IMR-90 (cell line): ENCODE results near the gene ZNF583. TPM values are rescaled to one million over a fixed set of nuclear protein-coding genes. Genes with fewer than 3 reads are reported as not detected.

Source experiments
- ATAC-seq: fragments of 200-7000 bp; cut with Tn5 transposase; 2 replicates; pipeline ENCODE4 v1.9.1; 2020; ENCODE audit warnings: low read depth, mild to moderate bottlenecking, moderate library complexity
- BruUV-seq: library from RNA; stranded (reverse); fragments of 400-500 nt; replicated peaks from 2 replicates; lab custom pipeline; 2021; lab: Mats Ljungman, UMichigan
- CTCF ChIA-PET: fragments of 300-600 bp; formaldehyde crosslinking; extraction: SDS; loops from one replicate; lab custom pipeline; 2021; ENCODE audit warnings: antibody characterized with exemption; lab: Yijun Ruan, JAX
- POLR2A ChIA-PET: fragments of 300-600 bp; sonication (Branson Sonifier 250); formaldehyde crosslinking; loops from one replicate; lab custom pipeline; 2022; ENCODE audit warnings: antibody characterized with exemption; ENCODE audit not compliant: unreplicated experiment; lab: Charles Lee
- DNase-seq: peaks from one replicate; pipeline ENCODE4 v3.0.0; 2013
- H2AFZ ChIP-seq: replicated peaks from 2 replicates; pipeline ENCODE3; 2013; ENCODE audit warnings: low read length, mild to moderate bottlenecking; ENCODE audit not compliant: poor library complexity
- H2AK5ac ChIP-seq: 2 replicates; pipeline ENCODE4 v1.6.1; 2013; ENCODE audit warnings: low read depth, low read length, inconsistent platforms
- H2AK9ac ChIP-seq: replicated peaks from 2 replicates; pipeline ENCODE3; 2013; ENCODE audit warnings: mild to moderate bottlenecking, low read depth, low read length, moderate library complexity; ENCODE audit not compliant: poor library complexity
- H2BK120ac ChIP-seq: 2 replicates; pipeline ENCODE4 v1.6.1; 2013; ENCODE audit warnings: low read depth, low read length, inconsistent platforms
- H2BK15ac ChIP-seq: 3 replicates; pipeline ENCODE4 v1.6.1; 2013; ENCODE audit warnings: low read depth, low read length, inconsistent platforms
- H2BK20ac ChIP-seq: 2 replicates; pipeline ENCODE4 v1.6.1; 2013; ENCODE audit warnings: low read depth, mild to moderate bottlenecking, inconsistent platforms, low read length, moderate library complexity
- H2BK5ac ChIP-seq: 2 replicates; pipeline ENCODE4 v1.6.1; 2013; ENCODE audit warnings: mild to moderate bottlenecking, low read depth, low read length, inconsistent platforms; ENCODE audit not compliant: poor library complexity, severe bottlenecking
- H3K14ac ChIP-seq: replicated peaks from 2 replicates; pipeline ENCODE4 v1.6.1; 2013; ENCODE audit warnings: low read depth, low read length, inconsistent platforms
- H3K18ac ChIP-seq: 2 replicates; pipeline ENCODE4 v1.6.1; 2013; ENCODE audit warnings: low read depth, low read length, control low read depth
- H3K23ac ChIP-seq: 2 replicates; pipeline ENCODE4 v1.6.1; 2013; ENCODE audit warnings: low read depth, low read length, inconsistent platforms
- H3K27ac ChIP-seq: 2 replicates; pipeline ENCODE4 v1.5.1; 2013; ENCODE audit warnings: mild to moderate bottlenecking, control low read depth, low read length; ENCODE audit not compliant: insufficient read depth
- H3K27me3 ChIP-seq: 2 replicates; pipeline ENCODE4 v1.6.1; 2013; ENCODE audit warnings: low read length; ENCODE audit not compliant: control insufficient read depth, insufficient read depth
- H3K36me3 ChIP-seq: 2 replicates; pipeline ENCODE4 v1.6.1; 2013; ENCODE audit warnings: low read length, mixed read lengths; ENCODE audit not compliant: control insufficient read depth, insufficient read depth
- H3K4ac ChIP-seq: 2 replicates; pipeline ENCODE4 v1.6.1; 2013; ENCODE audit warnings: low read depth, low read length, inconsistent platforms
- H3K4me1 ChIP-seq: 2 replicates; pipeline ENCODE4 v1.6.1; 2013; ENCODE audit warnings: low read length, mixed read lengths; ENCODE audit not compliant: control insufficient read depth, insufficient read depth
- H3K4me2 ChIP-seq: 2 replicates; pipeline ENCODE4 v1.6.1; 2013; ENCODE audit warnings: low read depth, mild to moderate bottlenecking, control low read depth, low read length, moderate library complexity
- H3K4me3 ChIP-seq: 2 replicates; pipeline ENCODE4 v1.5.1; 2013; ENCODE audit warnings: low read depth, mild to moderate bottlenecking, control low read depth, low read length, moderate library complexity; ENCODE audit not compliant: insufficient read depth
- H3K56ac ChIP-seq: 2 replicates; pipeline ENCODE4 v1.6.1; 2013; ENCODE audit warnings: low read length, inconsistent platforms; ENCODE audit not compliant: insufficient read depth; ENCODE audit errors: extremely low read depth
- H3K79me1 ChIP-seq, 2 experiments: 2 replicates each; pipeline ENCODE4 v1.6.1; 2013; ENCODE audit warnings: low read length in 2 of 2, inconsistent platforms in 1 of 2, low read depth in 1 of 2
- H3K9ac ChIP-seq: 2 replicates; pipeline ENCODE4 v1.6.1; 2013; ENCODE audit warnings: low read depth, low read length, control low read depth
- H3K9me1 ChIP-seq: 2 replicates; pipeline ENCODE4 v1.6.1; 2013; ENCODE audit warnings: low read length, inconsistent platforms; ENCODE audit not compliant: insufficient read depth
- H3K9me3 ChIP-seq: 2 replicates; pipeline ENCODE4 v1.6.1; 2013; ENCODE audit warnings: low read length; ENCODE audit not compliant: control insufficient read depth, insufficient read depth
- H4K20me1 ChIP-seq: 2 replicates; pipeline ENCODE4 v1.6.1; 2013; ENCODE audit warnings: low read length, inconsistent platforms; ENCODE audit not compliant: insufficient read depth
- H4K5ac ChIP-seq: 2 replicates; pipeline ENCODE4 v1.6.1; 2013; ENCODE audit warnings: mild to moderate bottlenecking, low read depth, low read length, control low read depth
- H4K8ac ChIP-seq, 2 experiments: 2 replicates each; pipeline ENCODE4 v1.6.1; 2013; ENCODE audit warnings: low read depth in 2 of 2, low read length in 2 of 2, control low read depth in 1 of 2, inconsistent platforms in 1 of 2
- H4K91ac ChIP-seq: 2 replicates; pipeline ENCODE4 v1.6.1; 2013; ENCODE audit warnings: low read depth, low read length, inconsistent platforms; ENCODE audit not compliant: insufficient read depth
- BHLHE40 ChIP-seq: fragments of 150-350 bp; IDR thresholded peaks from 2 replicates; pipeline ENCODE4 v1.6.1; 2016; ENCODE audit warnings: mild to moderate bottlenecking, low read depth, low read length
- CEBPB ChIP-seq: IDR thresholded peaks from 2 replicates; pipeline ENCODE4 v1.6.1; 2012; ENCODE audit warnings: low read depth, low read length, improper control_type of control experiment
- CHD1 ChIP-seq: IDR thresholded peaks from 2 replicates; pipeline ENCODE4 v1.6.1; 2012; ENCODE audit warnings: low read depth, low read length, improper control_type of control experiment
- CTCF ChIP-seq: conservative IDR thresholded peaks from 2 replicates; pipeline ENCODE4 v1.5.1; 2012; ENCODE audit warnings: mild to moderate bottlenecking, low read depth, low read length, improper control_type of control experiment
- ELK1 ChIP-seq: fragments of 150-350 bp; IDR thresholded peaks from 2 replicates; pipeline ENCODE4 v1.6.1; 2016; ENCODE audit warnings: low read depth, mild to moderate bottlenecking, low read length, moderate library complexity, borderline replicate concordance
- FOS ChIP-seq: fragments of 150-350 bp; IDR thresholded peaks from 2 replicates; pipeline ENCODE4 v1.6.1; 2016; ENCODE audit warnings: low read depth, low read length
- MAFK ChIP-seq: IDR thresholded peaks from 2 replicates; pipeline ENCODE4 v1.6.1; 2012; ENCODE audit warnings: low read depth, low read length, improper control_type of control experiment
- MAZ ChIP-seq: IDR thresholded peaks from 2 replicates; pipeline ENCODE4 v1.6.1; 2012; ENCODE audit warnings: low read depth, mild to moderate bottlenecking, low read length, improper control_type of control experiment, moderate library complexity, borderline replicate concordance
- MXI1 ChIP-seq: IDR thresholded peaks from 2 replicates; pipeline ENCODE4 v1.6.1; 2012; ENCODE audit warnings: low read depth, mild to moderate bottlenecking, low read length, moderate library complexity, borderline replicate concordance
- NFE2L2 ChIP-seq: fragments of 150-350 bp; IDR thresholded peaks from 2 replicates; pipeline ENCODE4 v1.6.1; 2016; ENCODE audit warnings: low read depth, mild to moderate bottlenecking, low read length
- POLR2A ChIP-seq: IDR thresholded peaks from 2 replicates; pipeline ENCODE4 v1.6.1; 2012; ENCODE audit warnings: mild to moderate bottlenecking, low read depth, low read length
- RAD21 ChIP-seq: IDR thresholded peaks from 2 replicates; pipeline ENCODE4 v1.6.1; 2012; ENCODE audit warnings: low read length, improper control_type of control experiment
- RCOR1 ChIP-seq: IDR thresholded peaks from 2 replicates; pipeline ENCODE4 v1.6.1; 2012; ENCODE audit warnings: mild to moderate bottlenecking, low read length, improper control_type of control experiment; ENCODE audit not compliant: insufficient replicate concordance
- RFX5 ChIP-seq: IDR thresholded peaks from 2 replicates; pipeline ENCODE4 v1.8.0; 2012; ENCODE audit warnings: low read depth, mild to moderate bottlenecking, low read length, moderate library complexity
- SMC3 ChIP-seq: fragments of 150-350 bp; IDR thresholded peaks from 2 replicates; pipeline ENCODE4 v1.6.1; 2016; ENCODE audit warnings: low read depth, mild to moderate bottlenecking, antibody characterized with exemption, low read length, moderate library complexity
- USF2 ChIP-seq: fragments of 150-350 bp; IDR thresholded peaks from 2 replicates; pipeline ENCODE4 v1.6.1; 2017; ENCODE audit warnings: mild to moderate bottlenecking, antibody characterized with exemption, low read length, low read depth
- WGBS, 2 experiments: methylation state at CpG; one replicate each; pipeline versions ENCODE4 v1.1.5 to v1.1.7; 2013; ENCODE audit warnings: missing lambda C conversion rate in 2 of 2; ENCODE audit not compliant: insufficient read length in 1 of 2; ENCODE audit errors: extremely low coverage in 2 of 2; 5-methylcytosine and 5-hydroxymethylcytosine counted together
- dilution Hi-C: fragments of 300-500 bp; cut with HindIII; formaldehyde crosslinking; loops from one replicate; pipeline ENCODE4 v1.14.3; 2018; ENCODE audit warnings: low sequenced_read_pairs; ENCODE audit not compliant: unreplicated experiment
- in situ Hi-C: fragments of 300-500 bp; cut with MboI; formaldehyde crosslinking; loops from 3 replicates; pipeline ENCODE4 v1.14.3; 2019; ENCODE audit warnings: low sequenced_read_pairs, inconsistent platforms, mixed read lengths
- intact Hi-C: fragments of 100-400 bp; cut with micrococcal nuclease; formaldehyde crosslinking; loops from 2 replicates; pipeline ENCODE4 v1.10.0; 2022
- polyA plus RNA-seq, 3 experiments: library from polyadenylated mRNA; depleted of rRNA; stranded (reverse); fragments of >200 nt; gene quantifications; 2 replicates each; pipeline ENCODE4 v1.2.3, GENCODE V29; 2012; ENCODE audit warnings: low replicate concordance in 1 of 3
- total RNA-seq: library from RNA; depleted of rRNA; stranded (reverse); fragments of >200 nt; gene quantifications from 2 replicates; pipeline ENCODE4 v1.2.3, GENCODE V29; 2012

ZNF583 gene
- total and polyA plus RNA-seq, 2 of the 4 experiments (the other 2 are of a cell fraction) = 2.8 to 5.4 TPM

- dilution Hi-C loops = no loop called here
- in situ Hi-C loops = no loop called here
- intact Hi-C loops = loop anchor here (10.0 kb wide), 1 partner anchor 120 kb away; the partner anchor contains the start of gene ZNF71
- Histone ChIP-seq H3K9me3 (peaks cover 35% of the 10 kb centered on the region), H2BK20ac (no peak overlapping the region), H3K4me3 (no peak overlapping the region), H3K14ac (no peak overlapping the region), H2AK5ac (no peak overlapping the region), H3K4me1 (no peaks in the 10 kb centered on the region), H4K5ac (no peak overlapping the region), H4K20me1 (no peaks in the 10 kb centered on the region; the same call in 1 of the 2 replicates), H3K9ac (no peak overlapping the region), H3K79me1 (peaks cover 13 to 17% of the 10 kb centered on the region in 2 experiments), H2BK5ac (no peak overlapping the region), H3K27me3 (no peaks in the 10 kb centered on the region), H4K91ac (no peak overlapping the region), H3K4ac (no peak overlapping the region), H3K23ac (no peak overlapping the region), H2AK9ac (no peak overlapping the region), H3K27ac (no peak overlapping the region), H3K56ac (no peak overlapping the region), H4K8ac (no peak overlapping the region), H2AFZ (no peak overlapping the region), H2BK15ac (no peak overlapping the region), H3K4me2 (no peak overlapping the region), H3K18ac (no peak overlapping the region), H2BK120ac (no peak overlapping the region), H3K36me3 (peaks cover 10% of the 10 kb centered on the region), H3K9me1 (no peaks in the 10 kb centered on the region)
- no peak for TF ChIP-seq ELK1
- TF ChIP-seq NFE2L2 = no peak
- no peak for TF ChIP-seq CHD1
- no peak for TF ChIP-seq USF2
- TF ChIP-seq MXI1 = no peak
- no peak for TF ChIP-seq RFX5
- no peak for TF ChIP-seq POLR2A
- no peak for TF ChIP-seq SMC3
- no peak for TF ChIP-seq FOS
- no peak for TF ChIP-seq MAZ
- TF ChIP-seq CTCF = no peak
- TF ChIP-seq BHLHE40 = no peak
- TF ChIP-seq MAFK = no peak
- TF ChIP-seq CEBPB = no peak
- TF ChIP-seq RCOR1 = no peak
- no peak for TF ChIP-seq RAD21
- no peak for ATAC-seq
- CTCF ChIA-PET = no interaction called here
- DNase-seq = no peak
- 17% methylated on average over 1 of the region's 3 CpGs; no CpG with 5 or more reads in 1 of the 2 experiments for WGBS, 2 experiments
- no TSS peak for BruUV-seq
- POLR2A ChIA-PET = no interaction called here
Observed at GRCh38 chr19:56474308-56474707, 70.2 kb downstream of the ZNF583 start.
